Measurements from ENCODE around the gene HFM1.
"Not testable (repeated sequence)": the region's sequence is repeated elsewhere in the genome, so short reads cannot be mapped to it uniquely, and the experiment has no call there.

HFM1 gene

DNA sequence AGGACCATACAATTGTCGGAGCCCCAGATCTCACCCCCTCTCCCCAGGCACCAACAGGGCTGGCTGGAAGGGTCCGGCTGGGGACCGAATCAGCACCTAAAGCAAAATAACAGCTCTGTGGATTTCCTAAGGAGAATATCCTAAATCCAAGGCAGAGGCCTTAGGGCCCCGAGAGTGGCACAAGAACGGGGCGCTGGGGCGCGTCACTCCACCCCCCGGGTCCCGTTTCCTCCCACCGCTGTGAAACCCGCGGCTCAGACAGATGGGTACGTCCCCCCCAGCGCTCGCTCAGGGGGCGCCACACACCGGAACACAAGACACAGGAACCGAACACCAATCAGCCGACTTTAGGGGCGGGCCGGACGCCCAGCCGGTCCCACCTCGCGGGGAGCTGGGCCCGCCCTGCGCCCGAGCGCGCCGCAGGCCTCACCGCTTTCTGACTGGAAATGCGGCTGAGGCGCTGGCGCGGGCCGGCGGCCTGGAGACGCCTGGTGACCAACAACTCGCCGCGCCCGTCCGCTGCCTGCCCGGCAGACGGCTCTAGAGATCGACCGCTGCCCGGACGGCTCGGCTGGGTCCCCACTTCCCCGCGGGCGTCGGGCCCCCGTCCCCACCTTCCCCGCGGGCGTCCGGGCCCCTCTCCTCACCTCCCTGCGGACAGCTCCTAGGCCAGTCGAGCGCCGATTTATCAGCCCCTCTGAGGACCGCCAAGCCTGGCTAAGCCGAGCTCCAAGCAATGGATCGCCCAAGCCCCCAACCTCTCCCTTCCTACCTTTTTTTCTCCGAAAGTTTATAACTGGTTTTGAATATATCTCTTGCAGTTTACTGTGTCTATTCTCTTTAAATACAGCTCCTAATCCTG is at the start of gene HFM1:
HFM1 (minus strand) TSS at position 687 of the 862 bp plus-strand sequence. CDS start 3,755 bp downstream, outside the sequence.
- DNase-seq, result peak; percentile 72 to 78

GRCh38 chr1:91454136-91454535 is 49.5 kb upstream of the HFM1 start:
- no peak for DNase-seq

- DNase-seq, result no peak
Measured at GRCh38 chr1:91450260-91450659, 45.6 kb upstream of the HFM1 start.

- not testable (repeated sequence) for DNase-seq
Measured at GRCh38 chr1:91447782-91448181, 43.1 kb upstream of the HFM1 start.

GRCh38 chr1:91441980-91442379 is 37.3 kb upstream of the HFM1 start:
- not testable (repeated sequence) for DNase-seq

GRCh38 chr1:91440847-91441246 is 36.2 kb upstream of the HFM1 start:
- no peak for DNase-seq

GRCh38 chr1:91439016-91439415 is 34.4 kb upstream of the HFM1 start:
- DNase-seq, result no peak

DNA sequence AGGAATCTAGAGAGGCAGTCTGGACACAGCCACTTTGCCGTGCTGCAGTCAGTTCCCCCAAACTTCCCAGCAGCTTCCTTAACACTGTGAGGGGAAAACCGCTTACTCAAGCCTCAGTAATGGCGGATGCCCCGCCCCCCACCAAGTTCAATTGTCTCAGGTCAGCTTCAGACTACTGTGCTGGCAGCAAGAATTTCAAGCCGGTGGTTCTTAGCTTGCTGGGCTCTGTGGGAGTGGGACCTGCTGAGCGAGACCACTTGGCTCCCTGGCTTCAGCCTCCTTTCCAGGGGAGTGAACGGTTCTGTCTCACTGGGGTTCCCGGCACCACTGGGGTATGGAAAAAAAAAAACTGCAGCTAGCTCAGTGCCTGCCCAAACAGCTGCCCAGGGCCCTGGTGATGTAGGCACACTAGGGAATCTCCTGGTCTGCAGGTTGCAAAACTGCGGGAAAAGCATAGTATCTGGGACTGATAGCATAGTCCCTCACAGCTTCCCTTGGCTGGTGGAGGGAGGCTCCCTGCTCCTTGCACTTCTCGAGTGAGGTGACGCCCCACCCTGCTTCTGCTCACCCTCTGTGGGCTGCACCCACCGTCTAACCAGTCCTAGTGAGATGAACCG is 23.7 kb upstream of the HFM1 start:
- DNase-seq, result no peak

DNA sequence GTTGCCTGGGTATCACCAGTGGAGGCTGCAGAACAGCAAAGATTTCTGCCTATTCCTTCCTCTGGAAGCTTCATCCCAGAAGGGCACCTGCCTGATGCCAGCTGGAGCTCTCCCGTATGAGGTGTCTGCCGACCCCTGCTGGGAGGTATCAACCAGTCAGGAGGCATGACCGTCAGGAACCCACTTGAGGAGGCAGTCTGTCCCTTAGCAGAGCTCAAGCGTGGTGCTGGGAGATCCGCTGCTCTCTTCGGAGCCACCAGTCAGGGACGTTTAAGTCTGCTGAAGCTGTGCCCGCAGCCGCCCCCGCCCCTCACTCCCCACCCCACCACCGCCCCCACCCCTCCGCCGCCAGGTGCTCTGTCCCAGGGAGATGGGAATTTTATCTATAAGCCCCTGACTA is 23.1 kb upstream of the HFM1 start:
- DNase-seq, result no peak

- not testable (repeated sequence) for DNase-seq
Measured at GRCh38 chr1:91422523-91422922, 17.9 kb upstream of the HFM1 start.

DNA sequence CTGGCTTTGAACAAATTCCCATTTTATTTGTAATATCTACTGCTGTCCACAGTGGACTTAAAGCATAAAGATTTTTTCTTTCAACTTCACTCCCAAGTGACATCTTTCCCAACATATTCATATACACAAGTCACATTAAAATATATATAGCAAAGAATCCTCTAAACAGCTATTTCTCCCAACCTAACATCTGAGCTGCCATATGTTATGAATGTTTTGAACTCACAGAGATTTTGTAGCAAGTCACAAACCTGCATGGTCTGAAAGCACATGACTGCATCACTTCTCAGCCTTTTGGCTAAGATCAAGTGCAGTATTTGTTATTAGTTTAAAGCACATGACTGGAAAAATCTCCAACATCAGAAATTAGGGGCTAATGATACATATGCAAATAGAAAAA is 7.7 kb upstream of the HFM1 start:
- DNase-seq, result no peak

GRCh38 chr1:91406773-91407389 is 2.2 kb upstream of the HFM1 start:
- no peak for DNase-seq

GRCh38 chr1:91402023-91402422 is 2.6 kb downstream of the HFM1 start:
- DNase-seq, result no peak

GRCh38 chr1:91400133-91400725 is 4.4 kb downstream of the HFM1 start:
- no peak for DNase-seq

GRCh38 chr1:91398291-91398690 is 6.3 kb downstream of the HFM1 start:
- no peak for DNase-seq

DNA sequence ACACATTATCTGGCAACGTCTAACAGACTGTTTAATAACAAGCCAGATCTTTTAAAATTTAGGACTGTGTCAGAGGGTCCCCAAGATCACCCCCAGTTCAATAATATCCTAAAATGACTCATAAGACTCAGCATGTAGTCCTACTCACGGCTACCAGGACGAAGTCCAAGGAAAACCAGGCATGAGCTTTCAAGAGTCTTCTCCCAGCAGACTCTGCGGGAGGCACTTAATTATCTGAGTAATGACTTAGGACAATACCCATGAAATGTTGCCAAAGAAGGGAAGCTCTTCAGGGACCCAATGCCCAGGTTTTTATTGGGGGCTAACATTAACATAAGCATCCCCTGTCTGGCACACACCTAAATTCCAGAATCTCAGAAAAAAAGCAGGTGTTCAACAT is 7.0 kb downstream of the HFM1 start:
- no peak for DNase-seq

GRCh38 chr1:91393042-91393441 is 11.6 kb downstream of the HFM1 start:
- no peak for DNase-seq

GRCh38 chr1:91386109-91386508 is 18.5 kb downstream of the HFM1 start:
- no peak for DNase-seq

DNA sequence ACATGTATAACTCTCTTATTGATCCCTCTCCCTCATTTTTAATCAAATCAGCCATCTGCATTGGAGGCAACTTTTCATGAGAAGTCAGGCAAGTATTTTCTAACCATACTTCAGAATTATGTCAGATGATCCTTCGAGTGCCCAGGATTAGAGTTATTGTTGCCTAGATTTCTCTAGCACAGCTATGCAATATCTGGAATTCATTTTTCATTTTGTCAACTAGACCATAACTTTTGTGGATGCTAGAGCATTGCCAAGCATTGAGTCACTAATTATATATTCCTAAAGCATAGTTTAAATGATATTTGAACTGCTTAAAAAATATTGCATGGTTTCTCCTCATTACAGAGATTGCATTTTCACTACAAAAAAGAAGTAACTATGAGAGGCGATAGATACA is 21.2 kb downstream of the HFM1 start:
- no peak for DNase-seq

DNA sequence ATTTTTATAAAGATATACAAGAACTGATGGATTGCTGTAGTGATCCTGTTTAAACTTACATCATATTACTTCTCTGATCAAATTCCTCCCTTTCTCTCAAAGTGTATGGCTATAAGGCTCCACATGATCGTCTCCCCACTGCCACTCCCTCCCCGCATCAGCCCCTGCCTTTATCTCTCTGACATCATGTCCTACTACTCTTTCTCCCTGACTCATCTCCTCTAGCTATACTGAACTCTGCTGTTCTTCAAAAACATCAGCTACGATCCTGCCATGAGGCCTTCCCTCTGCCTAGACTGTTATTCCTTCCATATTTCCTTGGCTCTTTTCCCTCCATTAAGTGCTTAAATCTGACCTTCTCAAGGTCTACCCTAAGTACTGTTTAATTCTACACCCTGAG is 22.8 kb downstream of the HFM1 start:
- DNase-seq, result no peak

- no peak for DNase-seq
Measured at GRCh38 chr1:91374086-91374485, 30.6 kb downstream of the HFM1 start.

- not testable (repeated sequence) for DNase-seq
Measured at GRCh38 chr1:91372230-91372629, 32.4 kb downstream of the HFM1 start.

GRCh38 chr1:91349524-91349923 is 55.1 kb downstream of the HFM1 start:
- no peak for DNase-seq

- no peak for DNase-seq
Measured at GRCh38 chr1:91346824-91347223, 57.8 kb downstream of the HFM1 start.

All from activated T-cell treated with anti-CD3 and anti-CD28 coated beads, Interleukin-2, amount 50 U/mL, for 48 hours (primary cell).